Dermis blood vessel endothelial cell (primary cell): ENCODE measurements around the gene OSBPL5. TPM values are rescaled to one million over a fixed set of nuclear protein-coding genes. Genes with fewer than 3 reads are reported as not detected.

ENCODE experiments used
- DNase-seq: peaks from one replicate; pipeline ENCODE4 v3.0.0; 2010
- total RNA-seq: library from RNA; depleted of rRNA; stranded (reverse); fragments of >200 nt; gene quantifications from 2 replicates; pipeline ENCODE4 v1.2.3, GENCODE V29; 2014

OSBPL5 gene
- total RNA-seq, 1 donor from 2014 or later = 74.9 TPM

GRCh38 chr11:3197878-3198528 is 32.9 kb upstream of the OSBPL5 start:
- DNase-seq = no peak

DNA sequence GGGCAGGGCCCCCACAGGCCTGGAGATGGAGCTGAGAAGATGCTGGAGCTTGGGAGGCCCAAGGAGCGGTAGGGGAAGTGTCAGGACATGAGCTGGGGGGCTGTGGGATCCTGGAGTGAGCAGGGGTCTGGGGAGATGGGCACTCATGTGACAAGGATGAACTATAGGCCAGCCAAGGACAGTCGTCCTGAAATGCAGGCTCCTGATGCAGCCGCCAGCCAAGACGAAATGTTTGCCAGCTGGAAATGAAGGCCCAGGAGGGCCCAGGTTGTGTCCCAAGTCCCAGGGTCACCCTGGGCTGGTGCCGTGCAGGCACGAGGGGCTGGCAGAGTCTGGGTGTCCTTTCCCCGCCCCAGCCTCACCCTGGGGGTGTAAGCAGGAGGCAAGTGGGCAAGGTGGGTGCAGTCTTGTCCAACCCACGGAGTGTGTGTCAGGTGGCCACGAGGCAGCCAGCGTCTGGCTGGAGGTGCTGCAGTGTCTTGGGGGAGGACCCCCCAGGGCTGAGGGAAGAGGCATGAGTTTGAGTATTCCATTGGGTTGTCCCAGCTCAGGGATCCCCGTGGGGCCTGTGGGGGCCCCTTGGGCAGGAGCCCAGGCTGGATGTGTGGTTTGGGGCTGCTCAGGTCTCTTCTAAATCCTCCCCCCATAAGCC is 32.1 kb upstream of the OSBPL5 start:
- no peak for DNase-seq

- DNase-seq = no peak
These were observed 31.3 kb upstream of the OSBPL5 start for GRCh38 chr11:3196161-3197043.

GRCh38 chr11:3195251-3196160 is 30.4 kb upstream of the OSBPL5 start:
- peak; percentile 61 for DNase-seq

DNA sequence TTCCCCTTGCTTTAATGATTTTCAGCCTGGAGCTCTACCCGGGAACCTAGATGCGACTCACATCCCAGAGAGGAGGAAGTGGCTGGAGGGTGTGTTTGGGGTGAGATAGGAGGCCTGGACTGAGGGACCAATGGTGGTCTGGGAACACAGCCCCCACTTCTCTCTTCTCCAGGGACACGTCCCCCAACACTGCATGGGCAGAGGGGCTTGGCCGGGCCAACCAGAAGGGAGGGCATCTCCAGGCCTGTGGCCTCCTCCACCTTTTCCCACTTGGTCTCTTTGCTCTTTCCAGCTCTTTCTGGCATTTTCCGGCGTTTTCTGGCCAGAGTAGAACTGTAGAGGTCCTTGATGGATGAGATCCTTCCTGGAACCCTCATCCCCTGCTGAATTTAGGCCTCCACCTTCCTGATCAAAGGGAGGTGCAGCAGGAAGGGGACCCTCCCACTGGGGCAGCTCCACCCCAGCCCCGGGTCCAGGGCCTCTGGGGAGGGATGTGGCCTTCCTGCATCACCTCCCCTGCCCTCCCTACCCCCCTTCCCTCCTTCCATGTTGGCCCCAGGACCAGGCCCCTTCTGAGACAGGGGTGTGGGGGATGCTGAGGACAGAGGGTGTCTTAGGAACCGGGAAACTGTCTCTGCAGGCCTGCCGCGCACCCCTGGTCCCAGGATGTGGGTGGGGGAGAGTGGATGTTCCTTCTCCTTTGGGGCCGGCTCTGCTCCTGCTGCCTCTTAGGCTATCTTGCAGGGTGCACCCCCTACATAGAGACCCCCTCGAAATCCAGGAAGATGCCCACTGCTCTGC is 29.1 kb upstream of the OSBPL5 start:
- DNase-seq = no peak

DNA sequence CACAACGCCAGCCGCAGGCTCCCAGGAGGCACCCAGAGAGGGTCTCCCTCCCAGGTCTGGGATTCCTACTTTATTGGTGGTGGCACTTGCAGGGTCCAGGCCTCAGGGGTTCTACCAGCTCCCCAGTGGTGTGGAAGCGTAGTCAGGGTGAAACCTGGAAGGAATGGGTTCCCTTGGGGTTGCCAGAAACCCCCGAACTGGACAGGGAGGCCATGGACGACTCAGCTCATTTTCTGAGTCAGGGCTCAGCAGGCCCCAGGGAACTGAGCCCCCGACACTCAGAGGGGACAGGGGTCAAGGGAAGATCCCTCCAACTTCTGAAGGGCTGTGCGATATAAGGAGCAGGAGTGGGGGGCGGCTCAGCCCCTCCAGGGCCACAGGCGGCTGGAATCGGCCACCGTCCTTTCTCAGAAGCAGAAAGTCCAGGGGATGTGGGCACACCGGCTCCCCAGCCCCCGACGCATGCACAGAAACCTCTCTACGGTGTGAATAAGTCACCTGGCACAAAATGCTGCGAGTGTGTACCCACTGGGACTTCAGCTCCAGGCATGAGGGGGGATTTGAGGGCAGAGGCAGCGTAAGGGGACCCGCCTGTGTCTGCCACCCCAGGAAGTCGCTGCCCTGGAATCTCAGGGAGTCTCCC is 28.4 kb upstream of the OSBPL5 start:
- no peak for DNase-seq

DNA sequence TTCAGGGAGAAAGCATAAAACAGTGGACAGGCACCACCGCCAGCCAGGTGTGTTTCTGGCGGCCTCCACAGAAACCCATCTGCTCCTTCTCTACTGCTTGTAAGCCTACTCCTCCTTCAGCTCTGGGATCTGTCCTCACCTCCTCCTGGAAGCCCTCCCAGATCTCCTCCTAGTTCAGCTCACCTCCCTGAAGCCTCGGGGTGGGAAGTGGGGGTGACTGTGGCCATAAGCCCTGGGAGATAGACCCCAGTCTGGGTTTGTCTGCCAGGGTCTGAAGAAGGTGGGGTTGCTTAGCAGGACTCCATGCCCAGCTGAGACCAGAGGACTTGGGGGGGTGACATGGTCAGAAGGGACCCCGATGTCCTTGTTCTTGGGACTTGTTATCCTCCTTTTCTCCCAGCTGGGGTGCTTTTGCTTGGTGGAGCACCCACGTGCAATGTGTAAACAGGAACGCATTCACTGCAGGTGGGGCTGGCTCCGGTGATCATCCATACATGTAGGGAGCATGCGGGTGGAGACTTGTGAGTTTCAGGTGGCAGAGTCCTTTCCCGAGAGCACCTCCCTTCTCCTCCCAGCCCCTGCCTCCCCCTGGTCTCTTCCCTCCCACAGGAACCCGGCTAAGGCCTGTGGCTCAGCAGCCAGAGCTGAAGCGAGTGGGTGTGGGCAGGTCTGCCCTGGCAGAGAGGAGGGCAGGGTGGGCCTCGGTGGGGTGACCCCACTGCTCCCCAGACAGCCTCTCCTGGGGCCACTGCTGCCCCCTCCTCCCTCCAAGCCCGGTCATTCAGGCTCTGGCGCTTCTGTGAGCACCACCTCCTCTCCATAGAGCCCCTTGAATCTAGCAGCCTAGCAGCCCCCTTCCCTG is 27.6 kb upstream of the OSBPL5 start:
- no peak for DNase-seq

DNA sequence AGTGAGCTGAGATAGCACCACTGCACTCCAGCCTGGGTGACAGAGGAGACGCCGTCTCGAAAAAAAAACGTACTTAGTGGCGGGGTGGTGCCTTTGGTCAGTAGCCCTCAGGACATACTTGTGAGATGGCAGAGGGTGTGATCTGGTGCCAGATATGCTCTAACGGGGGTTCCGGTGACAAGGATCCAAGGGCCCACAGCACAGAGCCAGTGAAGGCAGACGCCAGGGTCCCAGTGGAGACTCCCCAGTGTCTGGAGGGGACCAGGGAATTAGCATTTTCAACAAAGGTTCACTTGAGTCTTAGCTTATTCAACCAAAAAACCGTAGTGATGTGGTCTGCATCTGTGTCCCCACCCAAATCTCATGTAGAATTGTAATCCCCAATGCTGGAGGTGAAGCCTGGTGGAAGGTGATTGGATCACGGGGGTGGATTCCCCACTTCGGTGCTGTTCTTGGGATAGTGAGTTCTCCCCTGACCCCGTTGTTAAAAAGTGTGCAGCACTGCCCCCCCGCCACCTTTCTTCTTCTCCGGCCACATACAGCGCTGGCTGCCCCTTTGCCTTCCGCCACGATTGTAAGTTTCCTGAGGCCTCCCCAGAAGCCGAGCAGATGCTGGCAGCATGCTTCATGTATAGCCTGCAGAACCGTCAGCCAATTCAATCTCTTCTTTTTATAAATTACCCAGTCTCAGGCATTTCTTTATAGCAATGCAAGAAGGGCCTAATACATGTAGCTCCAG is 26.6 kb upstream of the OSBPL5 start:
- DNase-seq = no peak

DNA sequence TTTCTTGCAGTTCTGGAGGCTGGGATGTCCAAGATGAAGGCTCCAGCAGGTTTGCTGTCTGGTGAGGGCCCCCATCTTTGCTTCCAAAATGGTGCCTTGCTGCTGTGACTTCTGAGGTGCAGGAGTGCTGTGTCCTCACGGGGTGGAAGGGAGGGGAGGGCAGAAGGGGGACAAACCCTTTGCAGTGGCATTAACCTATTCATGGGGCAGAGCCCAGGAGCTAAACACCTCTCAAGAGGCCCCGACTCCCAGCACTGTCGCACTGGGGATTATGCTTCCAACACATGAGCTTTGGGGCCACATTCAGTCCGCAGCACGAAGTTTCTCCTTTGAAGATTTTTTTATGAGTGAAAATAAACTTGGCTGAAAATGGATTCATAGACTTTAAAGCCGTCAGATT is 25.5 kb upstream of the OSBPL5 start:
- no peak for DNase-seq

GRCh38 chr11:3189886-3190583 is 24.9 kb upstream of the OSBPL5 start:
- DNase-seq = no peak

DNA sequence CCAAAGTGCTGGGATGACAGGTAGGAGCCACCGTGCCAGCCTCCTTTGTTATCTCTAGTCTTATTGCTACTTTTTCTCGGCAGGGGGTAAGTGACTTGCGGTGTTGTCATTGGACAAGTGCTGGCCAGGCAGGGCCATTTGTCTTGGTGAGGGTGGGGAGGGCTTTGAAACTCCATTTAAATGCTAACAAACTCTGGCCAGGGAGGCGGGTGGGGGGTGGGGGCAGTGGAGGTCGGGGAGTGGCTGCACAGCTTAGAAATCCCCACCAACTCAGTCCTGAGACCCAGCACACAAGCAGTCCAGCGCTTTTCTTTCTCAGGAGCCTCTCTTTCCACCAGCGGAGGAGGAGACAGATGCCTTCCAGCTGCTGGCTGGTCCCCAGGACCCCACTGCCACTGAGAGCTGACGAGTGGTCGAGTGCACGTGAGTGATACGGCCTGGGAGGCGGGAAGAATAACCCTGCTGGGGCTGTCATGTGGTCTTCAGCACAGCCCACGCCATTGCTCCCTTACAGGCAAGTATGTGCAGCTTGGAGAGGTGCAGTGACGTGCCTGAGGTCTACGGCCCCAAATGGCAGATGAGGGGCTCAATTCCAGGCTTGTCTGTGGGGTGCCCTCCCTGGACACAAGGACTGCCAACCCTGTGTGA is 24.2 kb upstream of the OSBPL5 start:
- DNase-seq = no peak

- DNase-seq = no peak
These were observed 23.5 kb upstream of the OSBPL5 start for GRCh38 chr11:3188496-3189195.

DNA sequence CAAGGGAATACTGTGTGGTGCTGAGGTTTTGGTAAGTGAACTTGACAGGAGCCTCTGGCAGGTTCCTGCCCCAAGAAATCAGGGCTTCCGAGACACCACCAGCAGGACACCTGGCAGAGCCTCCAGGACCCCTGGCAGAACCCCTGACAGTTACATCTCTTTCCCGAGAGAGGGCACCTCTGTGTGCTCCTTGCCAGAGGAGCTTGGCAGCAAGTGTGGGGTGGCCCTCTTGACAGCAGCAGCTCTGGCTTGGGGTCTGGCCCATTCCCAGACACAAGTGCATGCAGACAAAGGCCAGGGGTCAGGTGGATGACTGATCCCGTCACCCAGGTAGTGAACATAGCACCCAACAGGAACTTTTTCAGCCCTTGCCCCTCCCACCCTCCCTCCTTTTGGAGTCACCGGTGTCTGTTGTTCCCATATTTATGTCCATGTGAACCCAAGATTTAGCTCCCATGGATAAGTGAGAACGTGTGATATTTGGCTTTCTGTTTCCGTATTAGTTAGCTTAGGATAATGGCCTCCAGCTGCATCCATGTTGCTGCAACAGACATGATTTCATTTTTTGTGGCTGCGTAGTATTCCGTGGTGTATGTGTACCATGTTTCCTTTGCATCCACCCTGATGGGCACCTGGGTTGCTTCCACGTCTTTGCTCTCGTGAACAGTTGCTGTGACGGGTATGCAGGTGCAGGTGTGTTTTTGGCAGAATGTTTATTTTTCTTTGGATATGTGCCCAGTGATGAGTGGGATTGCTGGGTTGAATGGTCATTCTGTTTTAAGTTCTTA is 21.2 kb upstream of the OSBPL5 start:
- no peak for DNase-seq

DNA sequence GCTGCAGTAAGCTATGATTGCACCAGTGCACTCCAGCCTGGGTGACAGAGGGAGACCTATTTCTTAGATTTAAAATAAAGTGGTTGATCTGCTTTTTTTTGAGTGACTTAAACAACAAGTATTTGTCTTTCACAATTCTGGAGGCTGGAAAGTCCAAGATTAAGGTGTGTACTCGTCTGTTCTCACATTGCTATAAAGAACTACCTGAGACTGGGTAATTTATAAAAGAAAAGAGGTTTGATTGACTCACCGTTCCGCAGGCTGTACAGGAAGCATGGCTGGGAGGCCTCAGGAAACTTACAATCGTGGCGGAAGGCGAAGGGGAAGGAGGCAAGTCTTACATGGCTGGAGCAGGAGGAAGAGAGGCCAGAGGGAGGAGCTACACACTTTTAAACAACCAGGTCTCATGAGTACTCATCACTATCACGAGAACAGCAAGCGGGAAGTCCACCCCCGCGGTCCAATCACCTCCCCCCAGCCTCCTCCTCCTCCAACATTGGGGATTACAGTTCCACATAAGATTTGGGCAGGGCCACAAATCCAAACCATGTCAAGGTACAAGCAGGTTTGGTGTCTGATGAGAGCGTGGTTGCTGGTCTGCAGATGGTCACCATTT is 19.7 kb upstream of the OSBPL5 start:
- no peak for DNase-seq

DNA sequence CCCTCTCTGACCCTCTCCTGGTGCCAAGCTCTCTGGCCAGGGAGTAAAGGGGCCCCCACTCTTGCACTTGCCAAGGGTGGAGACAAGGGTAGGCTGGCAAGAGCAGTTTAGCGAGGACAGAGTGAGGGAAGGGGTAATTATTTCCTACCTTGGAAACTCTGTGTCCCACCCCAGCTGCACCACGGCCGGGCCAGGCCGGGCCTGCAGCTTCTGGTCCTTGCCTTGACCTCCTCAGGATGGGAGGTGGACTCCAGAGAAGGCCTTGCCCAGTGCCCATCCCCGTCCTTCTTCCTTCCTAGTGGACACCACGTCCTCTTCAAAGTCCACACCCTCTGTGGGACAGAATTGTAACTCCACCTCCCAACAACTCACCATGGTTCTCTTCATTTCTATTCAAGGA is 18.4 kb upstream of the OSBPL5 start:
- no peak for DNase-seq

DNA sequence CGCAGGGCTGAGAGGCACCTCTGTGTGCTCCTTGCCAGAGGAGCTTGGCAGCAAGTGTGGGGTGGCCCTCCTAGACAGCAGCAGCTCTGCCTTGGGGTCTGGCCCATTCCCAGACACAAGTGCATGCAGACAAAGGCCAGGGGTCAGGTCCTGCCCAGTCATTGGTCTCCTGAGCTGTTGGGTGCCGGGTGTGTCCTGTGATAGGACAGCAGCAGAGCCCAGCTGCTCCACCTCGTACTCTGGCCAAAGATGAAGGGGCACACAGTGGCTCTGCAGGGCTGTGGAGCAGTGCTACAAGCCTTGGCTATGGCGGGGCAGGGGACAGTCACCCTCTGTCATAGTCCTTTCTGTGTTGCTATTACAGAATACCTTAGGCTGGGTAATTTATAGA is 17.3 kb upstream of the OSBPL5 start:
- DNase-seq = no peak
